Stimulated activated CD8-positive, alpha-beta memory T cell treated with anti-CD3 and anti-CD28 coated beads, Interleukin-4, amount 100 ng/mL, for 24 hours (primary cell): ENCODE measurements around the gene HINT3.
"Not testable (repeated sequence)": the region's sequence is repeated elsewhere in the genome, so short reads cannot be mapped to it uniquely, and the experiment has no call there.

Source experiments
- DNase-seq: peaks from one replicate; pipeline ENCODE4 v3.0.0-alpha.2; 2020; ENCODE audit warnings: low read depth

Gene HINT3

DNA sequence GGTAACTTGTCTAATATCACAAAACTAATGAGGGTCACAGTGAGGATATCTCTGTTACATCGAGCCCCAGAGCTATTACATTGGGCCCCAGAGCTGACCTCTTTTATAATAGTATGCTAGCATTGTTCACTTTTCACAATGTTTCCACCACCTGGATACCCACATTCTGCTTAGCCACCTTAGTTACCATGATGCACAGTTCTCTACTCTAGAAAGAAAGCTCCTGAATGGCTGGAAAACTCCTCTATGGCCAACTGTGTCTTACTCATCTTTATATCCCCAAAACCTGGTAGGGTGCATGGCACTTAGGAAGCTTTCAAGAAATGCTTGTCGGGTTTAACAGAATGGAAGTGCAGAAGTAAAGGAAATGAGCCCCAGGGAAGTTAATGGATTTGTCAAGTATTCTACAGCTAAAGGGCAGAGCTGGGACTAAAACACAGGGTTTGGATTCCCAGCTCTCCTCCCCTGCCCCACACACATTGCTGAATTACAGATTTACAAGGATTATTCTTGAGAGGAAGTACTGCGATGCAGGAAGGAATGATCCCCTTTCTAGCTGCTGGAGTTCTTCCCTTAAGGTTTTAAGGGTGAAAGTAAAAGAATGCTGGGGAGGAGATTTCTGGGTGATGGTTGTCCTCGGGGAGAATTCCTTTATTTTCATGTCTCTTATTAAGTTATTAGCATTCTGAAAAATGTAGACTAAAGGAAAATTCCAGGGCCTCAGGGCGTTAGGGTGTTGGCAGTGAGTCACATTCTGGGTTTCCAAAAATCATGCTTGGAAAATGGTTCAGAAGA lies 16.1 kb upstream of the HINT3 start:
- DNase-seq, result no peak

DNA sequence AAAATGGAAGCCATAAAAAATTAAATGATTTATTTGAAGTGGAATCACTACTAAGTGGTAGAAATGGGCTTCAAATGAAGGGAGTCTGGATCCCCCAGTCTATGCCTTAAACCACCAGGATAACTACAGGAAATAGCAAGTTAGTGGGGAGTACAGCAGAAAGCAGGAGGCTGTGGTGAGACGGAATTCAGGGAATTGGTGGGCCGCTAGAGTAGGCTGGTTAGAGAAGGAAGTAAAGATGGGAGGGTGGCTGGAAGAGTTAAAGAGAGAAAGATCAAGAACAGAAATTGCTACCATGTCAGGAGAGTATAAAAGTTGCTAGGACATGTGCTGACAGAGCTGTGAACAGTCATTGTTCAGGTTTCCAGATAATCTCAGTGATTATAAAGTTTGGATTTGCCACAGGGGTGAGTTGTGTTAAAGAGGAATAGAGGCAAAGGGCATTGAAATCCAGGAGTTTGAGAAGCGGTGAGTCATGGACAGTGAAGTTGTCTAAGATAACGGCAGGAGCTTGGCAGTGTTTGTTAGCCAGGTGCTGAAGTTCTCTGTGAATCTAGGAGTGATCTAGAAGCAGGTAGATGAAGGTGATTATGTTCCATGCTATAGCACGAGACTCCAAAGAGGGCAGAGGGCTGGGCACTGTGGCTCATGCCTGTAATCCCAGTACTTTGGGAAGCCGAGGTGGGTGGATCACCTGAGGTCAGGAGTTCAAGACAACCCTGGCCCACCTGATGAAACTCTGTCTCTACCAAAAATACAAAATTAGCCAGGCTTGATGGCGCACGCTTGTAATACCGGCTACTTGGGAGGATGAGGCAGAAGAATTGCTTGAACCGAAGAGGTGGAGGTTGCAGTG lies 13.7 kb upstream of the HINT3 start:
- no peak for DNase-seq

DNA sequence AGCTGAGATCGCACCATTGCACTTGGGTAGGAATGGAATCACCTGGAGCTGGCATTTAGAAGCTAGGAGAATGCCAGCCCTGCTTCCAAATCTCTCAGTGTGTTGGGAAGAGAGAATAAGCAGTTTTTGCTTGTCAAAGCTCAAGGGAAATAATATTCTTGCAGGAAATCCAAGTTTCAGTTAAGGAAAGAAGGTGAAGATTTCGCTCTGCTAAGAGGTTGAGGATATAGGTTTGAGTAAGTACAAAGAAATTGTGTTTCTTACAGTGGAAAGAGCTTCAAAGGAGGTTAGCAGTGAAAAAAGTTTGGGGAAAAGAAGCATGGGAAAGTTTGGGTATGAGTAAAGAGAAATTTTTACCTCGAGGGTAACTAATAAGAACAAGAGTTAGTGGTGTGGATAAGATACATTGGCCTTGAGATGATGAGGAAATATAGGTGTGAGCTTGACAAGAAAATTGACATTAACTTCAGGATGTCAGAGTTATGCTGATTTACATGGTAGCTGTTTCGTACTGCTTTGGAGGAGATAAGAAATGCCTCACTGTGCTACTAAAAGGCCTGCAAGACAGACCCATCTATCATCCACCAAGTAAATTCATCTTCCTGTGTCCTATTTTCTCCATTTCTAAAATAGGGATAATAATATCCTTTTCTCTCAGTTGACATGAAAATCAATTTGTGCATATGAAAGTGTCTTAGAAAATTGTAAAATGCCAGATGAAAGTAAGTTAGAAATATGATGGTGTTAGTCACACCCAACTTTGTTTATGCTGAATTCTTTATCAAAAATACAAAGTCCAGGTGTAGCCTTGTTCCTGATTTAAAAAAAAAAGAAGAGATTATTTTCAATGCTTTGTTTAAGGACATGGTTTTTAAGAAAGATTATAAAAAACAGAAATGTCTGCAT lies 12.8 kb upstream of the HINT3 start:
- DNase-seq, result no peak

DNA sequence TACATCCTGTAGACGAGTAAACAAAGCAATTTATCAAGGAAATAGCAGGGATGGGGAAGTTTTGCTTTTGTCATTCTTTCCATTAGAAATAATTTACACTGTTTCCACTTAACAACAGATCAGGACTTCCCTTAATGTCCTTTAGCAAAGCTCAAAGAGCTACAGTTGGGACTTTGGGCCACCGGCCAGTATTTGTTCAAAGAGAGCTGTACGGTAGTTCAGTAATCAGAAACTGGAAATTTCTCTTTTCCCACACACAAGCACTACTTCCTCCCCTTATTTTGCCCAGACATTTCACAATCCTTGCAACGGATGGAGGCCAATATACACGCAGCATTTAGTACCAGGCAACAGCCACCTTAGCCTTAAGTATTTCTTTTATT lies 12.1 kb upstream of the HINT3 start:
- DNase-seq, result no peak

DNA sequence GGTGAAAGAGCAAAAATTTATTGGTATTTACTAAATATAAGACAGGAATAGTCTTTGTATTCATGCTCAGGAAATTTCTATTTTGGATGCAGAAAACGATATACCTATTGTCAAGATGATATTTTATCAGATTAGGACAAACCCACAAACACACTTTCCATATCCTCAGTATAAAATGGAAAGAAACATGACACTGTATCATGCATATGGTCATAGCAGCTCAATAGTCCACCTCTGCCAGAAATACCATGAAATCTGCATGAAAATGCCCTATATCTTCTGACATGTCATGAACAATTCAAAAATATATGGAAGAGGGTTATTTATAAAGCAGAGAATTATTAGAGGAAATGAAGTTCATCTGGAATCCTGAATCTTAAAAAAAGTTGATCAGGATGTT lies 11.7 kb upstream of the HINT3 start:
- no peak for DNase-seq

DNA sequence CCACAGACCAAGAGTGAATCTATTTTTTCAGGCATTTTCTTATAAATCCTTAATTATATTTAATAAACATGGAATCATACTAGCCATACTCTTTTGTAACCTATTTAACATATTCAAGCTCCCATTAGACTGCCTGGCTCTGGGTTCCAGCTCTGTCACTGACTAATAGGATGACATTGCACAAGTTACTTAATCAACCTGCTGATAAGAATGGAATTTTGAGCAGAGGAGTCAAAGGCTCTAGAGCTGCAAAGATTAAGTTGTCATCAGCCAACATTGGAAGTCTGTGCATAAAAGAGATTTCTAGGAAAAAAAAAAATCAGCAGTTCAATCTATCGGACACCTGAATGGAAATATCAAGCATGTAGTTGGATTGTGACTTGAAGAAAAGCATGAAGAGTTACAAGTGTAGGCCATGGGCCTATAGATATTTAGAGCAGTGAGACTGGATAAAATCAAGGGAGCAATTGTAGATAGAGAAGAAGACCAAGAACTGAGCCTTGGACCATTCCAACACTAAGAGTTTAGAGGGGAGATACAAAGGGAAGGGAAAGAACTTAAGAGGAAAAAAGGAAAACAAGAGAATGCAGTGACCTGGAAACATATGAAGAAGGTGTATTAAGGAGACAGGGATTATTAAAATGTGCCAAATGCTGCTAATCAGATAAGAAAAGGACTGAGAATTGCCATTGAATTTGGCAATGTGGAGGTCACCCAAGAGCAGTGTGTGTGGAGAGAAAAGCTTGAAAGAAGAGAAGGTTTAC lies 11.0 kb upstream of the HINT3 start:
- no peak for DNase-seq

- no peak for DNase-seq
Measured at GRCh38 chr6:125947615-125948014, 9.0 kb upstream of the HINT3 start.

DNA sequence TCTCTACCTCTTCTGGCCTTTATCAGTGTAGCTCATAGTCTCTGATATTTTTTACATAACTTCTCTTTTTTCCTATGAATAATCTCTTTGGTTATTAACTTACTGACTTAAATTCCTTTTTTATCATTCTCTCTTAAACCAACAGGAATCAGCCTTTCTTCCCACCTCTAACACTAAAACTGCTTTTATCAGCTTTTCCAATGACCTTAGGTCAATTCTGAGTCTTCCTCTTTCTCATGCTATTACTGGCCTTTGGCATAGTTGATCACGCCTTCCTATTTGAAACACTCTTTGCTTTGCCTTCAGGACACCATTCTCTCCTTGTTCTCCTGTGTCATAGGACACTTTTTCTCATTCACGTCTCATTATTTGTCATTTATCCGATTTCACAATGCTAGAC lies 8.1 kb upstream of the HINT3 start:
- no peak for DNase-seq

DNA sequence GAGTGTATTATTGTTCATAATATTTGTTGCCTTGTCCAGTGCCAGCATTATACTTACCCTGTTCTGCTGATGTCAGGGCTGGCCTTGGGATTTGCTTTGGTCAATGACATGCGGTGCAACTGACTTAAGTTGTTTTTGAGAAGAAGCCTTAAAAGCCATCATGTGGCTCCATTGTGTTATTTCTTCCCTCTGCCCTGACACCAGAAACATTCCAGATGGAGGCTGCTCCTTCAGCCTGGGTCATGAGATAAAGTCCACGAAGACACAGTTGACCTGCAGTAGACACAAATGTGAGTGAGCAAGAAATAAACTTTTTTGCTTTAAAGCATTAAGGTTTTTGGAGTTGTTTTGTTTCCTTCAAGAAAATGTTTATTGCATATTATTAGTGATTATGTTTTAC lies 7.5 kb upstream of the HINT3 start:
- no peak for DNase-seq

DNA sequence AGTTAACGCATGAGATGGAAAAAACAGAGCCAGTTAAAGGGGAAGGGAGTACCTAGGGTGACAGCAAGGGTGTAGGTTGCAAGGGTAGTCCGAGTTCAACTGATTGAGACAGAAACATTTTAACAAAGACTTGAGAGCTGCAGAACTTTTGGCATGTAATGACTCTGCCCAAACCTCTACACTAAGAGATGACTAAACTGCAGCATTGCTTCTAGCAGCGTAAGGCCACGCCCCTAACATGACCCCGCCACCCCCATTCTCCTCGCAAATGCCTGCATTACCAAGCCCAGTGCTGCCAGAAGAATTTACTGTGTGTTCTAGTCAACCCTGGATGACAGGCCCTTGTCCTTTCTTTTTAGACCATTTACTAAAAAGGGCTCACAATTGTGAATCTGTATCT lies 6.3 kb upstream of the HINT3 start:
- no peak for DNase-seq

- DNase-seq, result not testable (repeated sequence)
Measured at GRCh38 chr6:125950716-125951115, 5.9 kb upstream of the HINT3 start.

- DNase-seq, result no peak
Measured at GRCh38 chr6:125951323-125951722, 5.2 kb upstream of the HINT3 start.

GRCh38 chr6:125952764-125953501 lies 3.6 kb upstream of the HINT3 start:
- DNase-seq, result no peak

- DNase-seq, result no peak
Measured at GRCh38 chr6:125953502-125953875, 3.1 kb upstream of the HINT3 start.

DNA sequence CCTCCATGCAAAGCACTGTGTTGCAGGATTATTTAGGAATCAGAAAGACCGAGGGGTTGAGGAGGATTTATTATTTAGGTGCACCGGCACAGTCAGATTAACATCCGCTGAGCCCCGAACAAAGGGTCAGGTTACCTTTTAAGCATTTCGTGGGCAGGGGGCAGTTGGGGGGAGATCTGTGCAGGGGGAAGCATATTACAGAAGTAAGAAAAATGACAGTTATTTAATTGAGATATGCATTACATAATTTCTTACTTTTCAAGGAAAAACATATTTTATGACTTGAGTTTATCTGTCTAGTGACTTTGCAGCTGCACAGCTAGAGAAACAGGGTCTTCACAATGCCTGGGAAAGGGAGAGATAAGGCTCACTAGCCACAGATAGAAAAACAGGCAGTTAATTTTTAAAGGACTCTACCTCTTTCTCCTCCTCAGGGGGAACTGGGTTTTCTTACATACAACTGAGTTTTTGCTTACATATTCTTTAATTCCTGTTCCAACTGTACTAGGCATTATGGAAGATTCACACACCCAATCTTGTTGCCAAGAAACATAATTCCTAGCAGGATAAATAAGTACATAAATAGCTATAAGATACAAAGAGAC lies 1.7 kb upstream of the HINT3 start:
- DNase-seq, result no peak

DNA sequence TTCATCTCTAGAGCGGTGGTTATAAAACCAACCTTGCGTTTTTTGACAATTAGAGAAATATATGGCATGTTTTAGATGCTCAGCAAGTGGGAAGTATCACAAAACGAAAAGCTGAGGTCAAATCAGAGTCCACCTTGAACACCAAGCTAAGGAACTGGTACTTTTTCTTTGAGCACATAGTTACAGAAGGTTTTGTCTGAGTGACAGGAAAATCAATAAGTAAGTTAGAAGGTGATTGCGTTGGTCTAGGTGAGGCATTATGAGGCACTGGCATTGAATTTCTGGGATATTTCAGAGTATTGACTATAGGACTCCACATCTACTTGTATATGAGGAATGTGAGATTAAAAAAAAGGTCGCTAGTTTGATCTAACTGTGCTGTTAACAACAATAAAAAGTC lies 597 bp upstream of the HINT3 start:
- no peak for DNase-seq

DNA sequence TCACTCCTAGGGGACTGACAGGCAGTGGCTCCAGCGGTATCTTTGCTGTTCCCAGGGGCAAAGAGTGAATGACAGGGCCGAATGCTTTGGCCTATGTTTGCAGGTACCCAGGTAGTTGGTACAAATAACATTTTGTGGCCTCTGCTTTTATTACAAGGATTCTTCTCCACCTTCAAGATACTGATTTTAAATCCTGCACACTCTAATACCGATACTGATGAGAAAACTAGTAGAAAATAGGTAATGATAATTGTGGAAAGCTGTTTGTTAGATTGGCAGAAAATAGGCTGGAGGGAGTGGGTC lies 772 bp downstream of the HINT3 start:
- DNase-seq, result no peak

DNA sequence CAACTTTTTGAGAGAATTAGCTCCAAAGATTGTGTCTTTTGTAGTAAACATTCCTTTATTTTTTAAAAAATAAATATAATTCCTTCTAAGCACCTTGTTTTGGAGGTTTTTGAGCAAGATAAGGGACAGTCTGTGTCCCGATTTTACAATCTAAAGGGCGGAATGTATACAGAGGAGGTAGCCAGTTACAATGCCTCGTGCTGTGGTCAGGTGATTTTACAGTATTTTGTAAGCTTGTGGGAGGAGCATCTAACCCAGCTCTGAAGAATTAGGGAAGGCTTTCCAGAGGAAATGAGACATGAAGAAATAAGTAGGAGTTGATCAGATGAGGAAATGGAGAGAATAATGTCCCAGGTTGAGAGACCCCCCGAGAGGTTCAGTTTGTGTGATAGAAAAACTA lies 1.3 kb downstream of the HINT3 start:
- no peak for DNase-seq

GRCh38 chr6:125959041-125959440 lies 2.5 kb downstream of the HINT3 start:
- DNase-seq, result no peak

- DNase-seq, result no peak
Measured at GRCh38 chr6:125961117-125961516, 4.5 kb downstream of the HINT3 start.
